Measurements from ENCODE around the gene DLG3. TPM values are rescaled to one million over a fixed set of nuclear protein-coding genes. Genes with fewer than 3 reads are reported as not detected.

DLG3 gene
- total and polyA plus RNA-seq, 10 of the 15 experiments (the other 5 are each of a cell fraction or from before 2014, with no cell fraction given) = 1.3 to 32.2 (median 3.9) TPM

DNA sequence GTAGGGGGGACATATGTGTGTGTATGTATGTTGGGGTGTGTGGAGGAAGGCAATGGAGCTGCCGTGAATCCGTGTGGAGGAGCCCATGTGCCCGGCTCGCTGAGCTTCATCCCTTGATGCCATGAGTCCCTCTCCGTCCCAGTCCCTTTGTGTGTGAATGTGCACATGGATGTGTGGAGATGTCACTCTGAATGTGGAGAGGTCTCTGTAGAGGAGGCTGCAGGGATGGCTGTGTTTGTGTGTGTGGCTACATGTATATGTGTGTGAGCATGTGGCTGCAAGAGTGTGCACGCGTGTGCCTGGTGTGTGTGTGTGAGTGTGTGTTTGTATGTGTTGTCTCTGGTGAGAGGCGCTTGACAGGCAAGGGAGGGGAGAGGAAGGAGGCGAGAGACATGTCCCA lies 1.3 kb downstream of the DLG3 start (continued):
- TF ChIP-seq, protein P1, sequence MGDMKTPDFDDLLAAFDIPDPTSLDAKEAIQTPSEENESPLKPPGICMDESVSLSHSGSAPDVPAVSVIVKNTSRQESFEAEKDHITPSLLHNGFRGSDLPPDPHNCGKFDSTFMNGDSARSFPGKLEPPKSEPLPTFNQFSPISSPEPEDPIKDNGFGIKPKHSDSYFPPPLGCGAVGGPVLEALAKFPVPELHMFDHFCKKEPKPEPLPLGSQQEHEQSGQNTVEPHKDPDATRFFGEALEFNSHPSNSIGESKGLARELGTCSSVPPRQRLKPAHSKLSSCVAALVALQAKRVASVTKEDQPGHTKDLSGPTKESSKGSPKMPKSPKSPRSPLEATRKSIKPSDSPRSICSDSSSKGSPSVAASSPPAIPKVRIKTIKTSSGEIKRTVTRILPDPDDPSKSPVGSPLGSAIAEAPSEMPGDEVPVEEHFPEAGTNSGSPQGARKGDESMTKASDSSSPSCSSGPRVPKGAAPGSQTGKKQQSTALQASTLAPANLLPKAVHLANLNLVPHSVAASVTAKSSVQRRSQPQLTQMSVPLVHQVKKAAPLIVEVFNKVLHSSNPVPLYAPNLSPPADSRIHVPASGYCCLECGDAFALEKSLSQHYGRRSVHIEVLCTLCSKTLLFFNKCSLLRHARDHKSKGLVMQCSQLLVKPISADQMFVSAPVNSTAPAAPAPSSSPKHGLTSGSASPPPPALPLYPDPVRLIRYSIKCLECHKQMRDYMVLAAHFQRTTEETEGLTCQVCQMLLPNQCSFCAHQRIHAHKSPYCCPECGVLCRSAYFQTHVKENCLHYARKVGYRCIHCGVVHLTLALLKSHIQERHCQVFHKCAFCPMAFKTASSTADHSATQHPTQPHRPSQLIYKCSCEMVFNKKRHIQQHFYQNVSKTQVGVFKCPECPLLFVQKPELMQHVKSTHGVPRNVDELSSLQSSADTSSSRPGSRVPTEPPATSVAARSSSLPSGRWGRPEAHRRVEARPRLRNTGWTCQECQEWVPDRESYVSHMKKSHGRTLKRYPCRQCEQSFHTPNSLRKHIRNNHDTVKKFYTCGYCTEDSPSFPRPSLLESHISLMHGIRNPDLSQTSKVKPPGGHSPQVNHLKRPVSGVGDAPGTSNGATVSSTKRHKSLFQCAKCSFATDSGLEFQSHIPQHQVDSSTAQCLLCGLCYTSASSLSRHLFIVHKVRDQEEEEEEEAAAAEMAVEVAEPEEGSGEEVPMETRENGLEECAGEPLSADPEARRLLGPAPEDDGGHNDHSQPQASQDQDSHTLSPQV (IDR thresholded peaks at IDR 0.05) = no peak
- TF ChIP-seq EED (IDR thresholded peaks at IDR 0.05; ENCODE audit: low read depth) (no peak), SIN3A (IDR thresholded peaks at IDR 0.05; ENCODE audit: low read depth, low read length) (no peak)

DNA sequence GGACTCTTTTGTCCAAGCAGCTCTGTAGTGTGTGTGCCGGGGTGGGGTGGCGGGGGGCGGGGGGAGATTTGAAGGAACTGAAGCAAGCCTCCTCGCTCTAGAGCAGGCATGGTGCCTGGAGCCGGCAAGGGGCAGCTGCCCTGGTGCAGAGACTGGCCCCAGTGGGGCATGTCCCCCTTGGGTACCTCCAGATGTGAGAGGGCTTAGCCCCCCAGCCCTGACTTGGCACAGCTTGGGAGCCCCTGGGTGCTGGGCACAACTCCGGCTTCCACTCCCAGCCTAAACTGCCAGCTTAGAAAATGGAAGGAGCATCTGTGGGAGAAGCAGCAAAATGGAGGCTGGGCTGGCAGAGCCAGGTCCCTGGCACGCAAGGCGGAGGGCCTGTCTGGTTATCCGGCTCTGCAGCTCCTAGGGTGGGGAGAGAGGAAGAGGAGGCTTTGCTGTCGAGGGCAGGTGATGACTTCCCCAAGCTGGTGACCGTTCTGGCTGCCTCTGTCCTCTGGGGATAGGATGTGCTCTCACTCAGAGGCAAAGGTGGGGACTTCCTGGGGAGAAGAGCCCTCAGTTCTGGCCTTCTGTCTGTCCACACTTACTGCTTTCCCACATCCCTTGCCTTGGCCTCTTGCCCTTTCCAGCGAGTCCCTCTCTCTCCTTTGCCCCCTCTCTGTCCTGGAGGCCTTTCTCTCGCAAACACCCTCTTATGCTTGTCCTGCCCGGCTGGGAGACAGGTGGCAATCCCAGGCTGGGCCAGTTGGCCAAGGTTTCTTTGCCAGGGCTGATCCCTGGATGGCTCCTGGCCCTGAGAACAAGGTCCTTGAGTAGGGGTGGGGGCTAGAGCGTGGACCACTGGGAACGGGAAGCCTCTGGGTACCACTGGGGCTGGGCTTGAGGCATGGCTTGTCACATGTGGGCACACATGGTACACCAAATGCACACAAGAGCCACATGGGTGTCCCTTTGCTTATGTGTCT lies 2.0 kb downstream of the DLG3 start:
- FAIRE-seq (no peak), DNase-seq (ENCODE audit: low read depth, low spot score) (no peak), ATAC-seq (no peak)
- intact Hi-C loops (cut with micrococcal nuclease; ENCODE audit: unreplicated experiment) = loop anchor here (10.0 kb wide), 1 partner anchor 58 kb away; no protein-coding TSS in a partner anchor
- ChIA-PET RAD21 (ENCODE audit: unreplicated experiment) (no interaction called here), SMC1A (ENCODE audit: uncharacterized antibody, unreplicated experiment) (no interaction called here), CTCF (no interaction called here), POLR2A (no interaction called here)
- in situ Hi-C loops (cut with MboI) = loop anchor here (25.0 kb wide), 1 partner anchor 409 kb away; the partner anchor contains the start of gene AWAT2
- Histone ChIP-seq H3K36me3 (ENCODE audit: control insufficient read depth in 2 of 2, insufficient read depth in 2 of 2, low read length in 1 of 2) (no peaks in the 10 kb centered on the region), H3K79me2 (ENCODE audit: control insufficient read depth, insufficient read depth, low read length) (no peaks in the 10 kb centered on the region), H3K9me3 (replicated peaks; ENCODE audit: control insufficient read depth, insufficient read depth, low read length) (no peaks in the 10 kb centered on the region), H3K4me2 (ENCODE audit: control insufficient read depth, insufficient read depth) (no peak overlapping the region), H3K27me3 (replicated peaks in 1 of 2; ENCODE audit: control insufficient read depth in 2 of 2, insufficient read depth in 2 of 2, low read length in 1 of 2) (peaks cover 0 to 3% of the 10 kb centered on the region in 2 experiments; a peak in 3 of 4 replicates), H3K27ac (ENCODE audit: control insufficient read depth, insufficient read depth) (no peak overlapping the region), H2AFZ (ENCODE audit: control insufficient read depth, low read depth, low read length) (no peak overlapping the region), H4K20me1 (ENCODE audit: control insufficient read depth, insufficient read depth) (no peaks in the 10 kb centered on the region), H3K4me3 (no peak overlapping the region), H3K9ac (ENCODE audit: control insufficient read depth, insufficient read depth, low read length) (no peak overlapping the region), H3K4me1 (ENCODE audit: control insufficient read depth, insufficient read depth, low read length) (no peaks in the 10 kb centered on the region)
- WGBS (ENCODE audit: insufficient coverage, insufficient replicate concordance, low lambda C conversion rate, missing lambda C conversion rate) = 37% methylated on average over 16 of the region's 16 CpGs
- no peak for TF ChIP-seq MYC (IDR thresholded peaks at IDR 0.05; ENCODE audit: insufficient read depth, insufficient read length, insufficient replicate concordance, low read length, severe bottlenecking)
- BruUV-seq (replicated peaks) = no TSS peak
